ENCODE measurements around the gene PTMS. TPM values are rescaled to one million over a fixed set of nuclear protein-coding genes. Genes with fewer than 3 reads are reported as not detected.

The PTMS gene
- total and polyA plus RNA-seq, 2 of the 13 experiments (the other 11 are each of a cell fraction or from before 2014, with no cell fraction given) = 40.5 to 82.4 TPM

GRCh38 chr12:6735448-6736191 is 30.5 kb upstream of the PTMS start:
- Histone ChIP-seq H2AFZ (ENCODE audit: low read length) (no peak overlapping the region), H3K36me3 (replicated peaks in 1 of 2; ENCODE audit: control insufficient read depth in 1 of 2, insufficient read depth in 2 of 2, low read length in 2 of 2) (peaks cover 5 to 8% of the 10 kb centered on the region in 2 experiments; a peak in 3 of 5 replicates), H3K9ac (ENCODE audit: insufficient read depth, low read depth, low read length) (no peak overlapping the region), H3K9me3 (ENCODE audit: low read length) (no peaks in the 10 kb centered on the region), H3K4me2 (ENCODE audit: low read depth, low read length) (peak overlapping the region; percentile 25; the same call in 1 of the 2 replicates), H3K79me2 (ENCODE audit: insufficient read depth, low read length) (no peaks in the 10 kb centered on the region), H3K4me1 (ENCODE audit: insufficient read depth, low read length) (peaks cover 11% of the 10 kb centered on the region), H4K20me1 (ENCODE audit: insufficient read depth, low read length) (no peaks in the 10 kb centered on the region), H3K27me3 (ENCODE audit: control insufficient read depth in 1 of 2, insufficient read depth in 2 of 2, low read length in 2 of 2) (no peaks in the 10 kb centered on the region), H3K4me3 (replicated peaks in 1 of 3; ENCODE audit: insufficient read depth in 1 of 3, low read depth in 2 of 3, low read length in 3 of 3) (no peak overlapping the region), H3K27ac (ENCODE audit: extremely low read length, insufficient read depth, low read length) (peak overlapping the region; percentile 3)
- no TSS peak for BruUV-seq (replicated peaks)
- 36% methylated on average over 8 of the region's 8 CpGs for WGBS (ENCODE audit: low lambda C conversion rate)
- ChIA-PET CTCF (ENCODE audit: low intra/inter-chr PET ratio, low total read pairs) (interaction anchor here (0.9 to 2.4 kb wide), 6 partner anchors 18 to 119 kb away, joined by 3 to 24 read pairs (median 6); no protein-coding TSS in a partner anchor), POLR2A (no interaction called here)
- peak; percentile 46 for DNase-seq (ENCODE audit: low spot score)
- FAIRE-seq = peak; percentile 90
- intact Hi-C loops (cut with micrococcal nuclease; ENCODE audit: unreplicated experiment) (loop anchor here (1.0 to 2.0 kb wide), 4 partner anchors 17 to 94 kb away; partner anchors contain the start of gene MLF2), in situ Hi-C loops (cut with HindIII; ENCODE audit: extremely low pct_ligation_motif_present, low pct_unique_long_range_greater_than_20kb) (no loop called here)
- peak; percentile 99 for ATAC-seq
- TF ChIP-seq ARID3A (IDR thresholded peaks at IDR 0.05; ENCODE audit: low read depth, low read length) = 0 out of 2 replicates have a peak, but pooled peaks have one; percentile 16
- no peak for TF ChIP-seq SP1 (IDR thresholded peaks at IDR 0.05)
- TF ChIP-seq SP1 (CRISPR knock-in tag; IDR thresholded peaks at IDR 0.05) = 0 out of 2 replicates have a peak, but pooled peaks have one; percentile 19
- 0 out of 2 replicates have a peak, but pooled peaks have one; percentile 26 for TF ChIP-seq ZNF574 (CRISPR knock-in tag; IDR thresholded peaks at IDR 0.05)
- TF ChIP-seq ZBED4 (CRISPR knock-in tag; IDR thresholded peaks at IDR 0.05; ENCODE audit: borderline replicate concordance) = no peak
- TF ChIP-seq EZH2 (conservative IDR thresholded peaks at IDR 0.05; ENCODE audit: low read depth, low read length) = no peak
- TF ChIP-seq MIXL1 (CRISPR knock-in tag; IDR thresholded peaks at IDR 0.05) = 0 out of 2 replicates have a peak, but pooled peaks have one; percentile 21
- no peak for TF ChIP-seq KLF6 (CRISPR knock-in tag; IDR thresholded peaks at IDR 0.05)
- TF ChIP-seq XRCC5 (optimal IDR thresholded peaks at IDR 0.05; ENCODE audit: low read length) = peak; percentile 47
- 0 out of 2 replicates have a peak, but pooled peaks have one; percentile 62 for TF ChIP-seq ZBTB25 (CRISPR knock-in tag; IDR thresholded peaks at IDR 0.05)
- TF ChIP-seq ZNF782 (CRISPR knock-in tag; IDR thresholded peaks at IDR 0.05; ENCODE audit: borderline replicate concordance) = peak; percentile 95

All from HepG2 (cell line).